DND-41 (cell line): Measurements from ENCODE around the gene NAT9.

Experiments used
- ATAC-seq: fragments of 200-7000 bp; cut with Tn5 transposase; 3 replicates; pipeline ENCODE4 v1.9.1; 2021; ENCODE audit warnings: low read depth; ENCODE audit not compliant: insufficient read depth
- DNase-seq: peaks from one replicate; pipeline ENCODE4 v3.0.0-alpha.2; 2020
- H2AFZ ChIP-seq: 2 replicates; pipeline ENCODE4 v1.6.0; 2012; ENCODE audit warnings: low read depth, low read length
- H3K27ac ChIP-seq: 2 replicates; pipeline ENCODE4 v1.5.1; 2012; ENCODE audit warnings: low read length, inconsistent platforms
- H3K27me3 ChIP-seq: fragments of 200-600 bp; sonication (generic); 2 replicates; pipeline ENCODE4 v1.6.0; 2012; ENCODE audit warnings: low read length, mild to moderate bottlenecking, inconsistent platforms; ENCODE audit not compliant: insufficient read depth, poor library complexity
- H3K36me3 ChIP-seq: 2 replicates; pipeline ENCODE4 v1.5.1; 2012; ENCODE audit warnings: low read length, inconsistent platforms; ENCODE audit not compliant: insufficient read depth
- H3K4me1 ChIP-seq: 2 replicates; pipeline ENCODE4 v1.5.1; 2012; ENCODE audit warnings: mild to moderate bottlenecking, low read length; ENCODE audit not compliant: insufficient read depth
- H3K4me2 ChIP-seq: 2 replicates; pipeline ENCODE4 v1.6.0; 2012; ENCODE audit warnings: mild to moderate bottlenecking, moderate library complexity, low read length, inconsistent platforms; ENCODE audit not compliant: insufficient read depth
- H3K4me3 ChIP-seq, 2 experiments: fragments of 200-600 bp in 1 of 2; shearing (Covaris generic) in 1 of 2; 2 replicates each; pipeline ENCODE4 v1.5.1; 2012 to 2016; ENCODE audit warnings: inconsistent platforms in 2 of 2, low read length in 2 of 2, mild to moderate bottlenecking in 2 of 2, low read depth in 1 of 2, moderate library complexity in 1 of 2
- H3K79me2 ChIP-seq: 2 replicates; pipeline ENCODE4 v1.6.0; 2012; ENCODE audit warnings: low read length, inconsistent platforms; ENCODE audit not compliant: insufficient read depth
- H3K9ac ChIP-seq: 2 replicates; pipeline ENCODE4 v1.6.0; 2012; ENCODE audit warnings: low read depth, mild to moderate bottlenecking, inconsistent platforms, low read length, moderate library complexity
- H3K9me3 ChIP-seq: 2 replicates; pipeline ENCODE4 v1.5.1; 2012; ENCODE audit warnings: low read length, moderate library complexity, mild to moderate bottlenecking, inconsistent platforms; ENCODE audit not compliant: insufficient read depth, severe bottlenecking
- H4K20me1 ChIP-seq: 2 replicates; pipeline ENCODE4 v1.6.0; 2012; ENCODE audit warnings: low read length; ENCODE audit not compliant: insufficient read depth
- CTCF ChIP-seq: IDR thresholded peaks from 2 replicates; pipeline ENCODE4 v1.5.1; 2012; ENCODE audit warnings: borderline replicate concordance, low read length, moderate library complexity, mild to moderate bottlenecking; ENCODE audit not compliant: poor library complexity, severe bottlenecking; ENCODE audit errors: extremely low read depth
- EZH2 ChIP-seq: IDR thresholded peaks from 3 replicates; pipeline ENCODE4 v1.6.1; 2012; ENCODE audit warnings: borderline replicate concordance, low read depth, mild to moderate bottlenecking, moderate library complexity, low read length, inconsistent platforms; ENCODE audit not compliant: severe bottlenecking

NAT9 gene

DNA sequence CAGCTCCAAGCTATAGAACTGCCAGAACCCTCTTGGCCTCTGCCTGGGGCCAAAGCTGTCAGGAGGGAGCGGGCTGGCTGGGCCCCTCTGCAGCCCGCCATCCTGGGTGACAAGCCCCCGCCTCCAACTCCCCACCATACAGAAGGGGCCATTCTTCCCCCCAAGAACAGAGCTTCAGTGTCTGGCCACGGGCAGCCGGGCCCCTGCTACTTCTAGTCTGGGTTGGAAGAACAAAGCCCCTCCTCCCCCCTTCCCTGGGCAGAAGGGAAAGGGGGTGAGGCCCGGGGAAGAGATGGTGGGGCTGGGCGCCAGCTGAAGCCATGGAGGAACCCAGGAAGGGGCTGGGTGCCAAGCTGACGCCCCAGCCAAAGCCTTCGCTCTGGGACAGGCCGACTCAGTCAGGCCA, 9.0 kb downstream of the NAT9 start:
- DNase-seq, result no peak
- no peak overlapping the region for H3K4me2 ChIP-seq
- no peaks in the 10 kb centered on the region for H3K27me3 ChIP-seq
- H3K4me3 ChIP-seq, result no peak overlapping the region
- H3K79me2 ChIP-seq, result peaks cover 44% of the 10 kb centered on the region
- ATAC-seq, result no peak
- no peak overlapping the region for H2AFZ ChIP-seq
- TF ChIP-seq EZH2, result no peak
- TF ChIP-seq CTCF, result no peak
- peaks cover 79% of the 10 kb centered on the region for H4K20me1 ChIP-seq
- no peaks in the 10 kb centered on the region for H3K4me1 ChIP-seq
- no peak overlapping the region for H3K9ac ChIP-seq
- H3K27ac ChIP-seq, result peak overlapping the region; percentile 10; the same call in 1 of the 2 replicates
- H3K9me3 ChIP-seq, result no peaks in the 10 kb centered on the region
- peaks cover 88% of the 10 kb centered on the region for H3K36me3 ChIP-seq

- Histone ChIP-seq H3K79me2 (peaks cover 46% of the 10 kb centered on the region), H3K9ac (no peak overlapping the region), H3K9me3 (no peaks in the 10 kb centered on the region), H3K4me2 (no peak overlapping the region), H3K36me3 (peaks cover 88% of the 10 kb centered on the region), H3K4me1 (no peaks in the 10 kb centered on the region), H4K20me1 (peaks cover 80% of the 10 kb centered on the region), H3K4me3 (no peak overlapping the region), H2AFZ (no peak overlapping the region), H3K27ac (no peak overlapping the region; the same call in 1 of the 2 replicates), H3K27me3 (no peaks in the 10 kb centered on the region)
- no peak for DNase-seq
- TF ChIP-seq CTCF (no peak), EZH2 (no peak)
- no peak for ATAC-seq
Observed at GRCh38 chr17:74766413-74766812, 9.7 kb downstream of the NAT9 start.

DNA sequence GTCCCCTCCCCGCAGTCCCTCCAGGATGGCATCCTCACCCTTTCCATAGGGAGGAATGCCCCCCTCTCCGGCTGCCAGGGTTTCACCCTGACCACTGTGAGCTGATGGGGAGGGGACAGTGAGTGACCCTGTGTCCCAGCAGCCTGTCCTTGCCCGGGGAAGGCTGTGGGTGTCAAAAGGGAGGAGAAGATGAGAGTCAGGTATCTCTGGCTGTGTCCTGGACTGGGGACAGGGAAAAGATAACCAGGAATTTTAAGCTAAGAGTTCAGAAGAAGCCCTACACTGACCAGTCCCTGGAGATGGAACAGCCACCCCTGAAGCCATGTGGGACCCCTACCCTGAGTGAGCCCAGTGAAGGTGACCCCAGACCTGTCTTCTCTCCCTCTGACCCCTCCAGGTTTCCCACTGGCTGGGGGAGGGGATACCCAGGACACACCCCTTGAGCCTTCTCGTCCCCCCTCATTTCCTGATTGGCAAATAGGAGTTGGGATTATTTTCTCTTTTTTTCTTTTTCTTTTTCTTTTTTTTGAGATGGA, 11.3 kb downstream of the NAT9 start:
- Histone ChIP-seq H3K9me3 (no peaks in the 10 kb centered on the region), H3K27ac (no peak overlapping the region), H4K20me1 (peaks cover 80% of the 10 kb centered on the region), H3K79me2 (peaks cover 62% of the 10 kb centered on the region), H3K4me2 (no peak overlapping the region), H3K36me3 (peaks cover 87% of the 10 kb centered on the region), H3K4me1 (peaks cover 11% of the 10 kb centered on the region), H3K4me3 (no peak overlapping the region), H3K27me3 (no peaks in the 10 kb centered on the region), H2AFZ (no peak overlapping the region), H3K9ac (no peak overlapping the region)
- DNase-seq (no peak), ATAC-seq (no peak)
- no peak for TF ChIP-seq EZH2
- no peak for TF ChIP-seq CTCF
